UCSD-AML1 (cell line): Measurements from ENCODE around the gene ELMO3.

Source experiments
- DNase-seq: peaks from one replicate; lab custom pipeline; 2025; ENCODE audit not compliant: unreplicated experiment; lab: John Stamatoyannopoulos, UW

ELMO3 gene

DNA sequence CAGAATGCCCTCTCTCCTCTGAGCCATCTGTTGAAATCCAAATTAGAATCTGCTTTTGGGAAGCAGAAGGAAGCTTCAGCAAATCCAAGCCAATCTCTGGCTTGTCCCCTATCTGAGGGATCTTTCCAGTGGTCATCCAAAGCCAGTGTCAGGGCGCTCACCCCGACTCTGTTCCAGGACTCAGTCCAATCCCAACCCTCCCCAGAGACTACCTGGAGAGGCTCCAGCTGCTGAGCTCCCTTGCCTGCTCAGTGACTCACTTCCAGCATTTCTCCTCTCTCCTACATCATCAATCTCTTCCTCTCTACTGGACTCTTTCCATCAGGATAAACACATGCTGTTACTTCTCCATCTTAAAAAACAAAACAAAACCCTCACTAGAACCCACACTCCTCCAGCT, 17.6 kb upstream of the ELMO3 start:
- DNase-seq = no peak

- DNase-seq = no peak
Observed at GRCh38 chr16:67182288-67182687, 16.6 kb upstream of the ELMO3 start.

DNA sequence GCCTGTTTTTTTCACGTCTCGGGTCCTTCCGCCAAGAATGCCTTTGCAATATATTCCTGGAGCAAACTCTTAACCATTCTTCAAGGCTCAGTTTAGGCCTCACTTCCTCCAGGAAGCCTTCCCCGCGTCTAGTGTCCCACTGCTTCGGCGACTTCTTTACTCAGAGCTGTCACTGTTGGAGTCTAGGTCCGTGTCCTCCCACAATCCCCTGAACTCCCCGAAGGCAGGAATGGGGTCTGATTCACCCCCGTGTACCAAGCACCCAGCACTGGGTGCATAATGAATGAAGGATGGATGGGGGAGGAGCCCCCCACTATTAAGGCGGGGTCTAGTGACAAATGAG, 15.7 kb upstream of the ELMO3 start:
- DNase-seq = no peak

GRCh38 chr16:67183627-67184452, 15.1 kb upstream of the ELMO3 start, which contains the start of gene MATCAP1:
Gene MATCAP1, minus strand, starts transcription at chr16:67183963. Its CDS starts 3,353 bp downstream, at chr16:67180610.
- DNase-seq = peak; percentile 94

GRCh38 chr16:67184453-67184994, 14.4 kb upstream of the ELMO3 start:
- DNase-seq = no peak

GRCh38 chr16:67184995-67185650, 13.8 kb upstream of the ELMO3 start:
- peak; percentile 83 for DNase-seq

- DNase-seq = no peak
Observed at GRCh38 chr16:67185651-67186134, 13.2 kb upstream of the ELMO3 start.

DNA sequence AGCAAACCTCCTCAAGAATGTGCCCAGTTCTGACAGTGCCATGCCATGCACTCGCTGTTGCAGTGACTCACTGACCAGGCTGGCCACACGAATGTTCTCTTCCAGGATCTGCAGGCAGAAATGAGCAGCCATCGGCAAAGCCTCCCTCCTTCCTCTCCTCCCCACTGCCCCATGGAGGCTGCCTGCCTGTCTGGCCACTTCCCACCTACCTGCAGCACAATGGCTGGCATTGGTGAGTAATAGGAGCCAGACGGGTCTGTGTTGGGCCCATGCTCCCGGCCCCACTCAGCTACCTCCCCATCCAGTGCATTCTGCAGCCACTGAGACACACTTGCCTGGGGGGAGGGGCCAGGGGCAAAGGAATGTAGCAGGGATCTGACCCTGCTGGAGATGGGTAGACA, 12.4 kb upstream of the ELMO3 start:
- no peak for DNase-seq

DNA sequence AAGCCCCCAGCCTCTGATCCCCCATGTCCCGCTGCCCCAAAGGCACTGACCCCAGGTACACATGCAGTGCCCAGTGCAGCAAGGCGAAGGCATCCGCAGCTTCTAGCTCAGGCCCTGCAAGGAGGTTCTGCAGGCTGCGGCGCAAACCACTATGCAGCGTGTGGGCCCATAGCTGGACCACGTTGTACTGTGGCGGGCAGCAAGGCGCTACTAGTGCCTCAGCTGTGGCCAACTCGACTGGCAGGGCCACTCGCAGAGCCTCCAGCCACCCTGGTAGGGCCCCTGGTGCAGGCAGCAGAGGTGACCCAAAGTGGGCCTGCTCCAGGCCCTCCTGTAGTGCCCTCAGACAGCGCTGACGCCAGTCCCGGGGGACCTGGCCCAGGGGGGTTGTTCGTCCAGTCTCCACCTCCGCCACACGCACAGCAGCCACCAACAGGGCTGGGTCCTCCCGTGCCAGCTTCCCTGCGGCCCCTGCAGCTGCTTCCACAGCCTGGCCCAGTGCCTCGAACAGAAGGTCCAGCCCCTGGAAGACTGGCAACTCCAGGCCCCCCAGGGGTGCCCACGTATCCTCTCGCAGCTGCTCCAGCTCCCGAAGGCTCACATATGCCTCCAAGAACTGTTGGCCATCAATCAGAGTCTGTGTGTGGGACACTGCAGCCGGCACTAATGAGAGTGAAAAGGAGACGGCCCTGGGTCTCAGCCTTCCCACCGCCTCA, 11.6 kb upstream of the ELMO3 start:
- DNase-seq = no peak

GRCh38 chr16:67188323-67188722, 10.6 kb upstream of the ELMO3 start:
- DNase-seq = no peak

GRCh38 chr16:67188798-67189197, 10.1 kb upstream of the ELMO3 start:
- DNase-seq = no peak

GRCh38 chr16:67190041-67190440, 8.9 kb upstream of the ELMO3 start, which contains the start of gene EXOC3L1:
Gene EXOC3L1, minus strand, starts transcription at chr16:67190136. Its CDS starts 460 bp downstream, at chr16:67189676.
- peak; percentile 49 for DNase-seq

- no peak for DNase-seq
Observed at GRCh38 chr16:67190448-67191399, 8.2 kb upstream of the ELMO3 start.

- no peak for DNase-seq
Observed at GRCh38 chr16:67191411-67191994, 7.4 kb upstream of the ELMO3 start.

DNA sequence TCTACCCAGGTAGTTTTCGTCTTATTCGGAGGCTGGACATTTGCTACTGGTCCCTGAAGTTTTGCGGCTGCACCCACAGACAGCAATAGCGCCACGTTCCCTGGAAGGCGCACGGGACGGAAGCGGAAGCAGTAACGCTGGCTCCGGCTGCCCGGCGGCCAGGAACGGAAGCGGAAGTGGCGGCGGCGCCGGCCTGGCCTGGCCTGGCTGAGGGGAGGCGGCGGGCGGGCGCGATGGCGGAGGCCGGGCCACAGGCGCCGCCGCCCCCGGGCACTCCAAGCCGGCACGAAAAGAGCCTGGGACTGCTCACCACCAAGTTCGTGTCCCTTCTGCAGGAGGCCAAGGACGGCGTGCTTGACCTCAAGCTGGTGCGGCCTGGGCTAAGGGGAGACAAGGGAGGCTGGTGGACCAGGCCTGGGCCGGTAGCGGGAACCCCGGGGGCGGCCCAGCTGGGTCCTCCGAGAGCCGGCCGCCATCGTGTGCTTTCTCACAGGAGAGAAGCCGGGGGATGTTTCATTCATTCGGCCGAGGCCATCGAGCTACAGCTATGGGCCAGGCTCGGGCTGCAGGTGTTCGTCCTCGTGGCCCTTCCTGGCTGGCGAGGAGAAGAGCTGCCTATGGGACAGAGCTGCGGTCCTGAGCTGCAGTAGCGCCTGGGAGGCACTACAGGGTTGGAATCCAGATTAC, 6.8 kb upstream of the ELMO3 start, which contains the start of gene E2F4:
Gene E2F4 (plus strand): TSS at position 161 of the 687 bp plus-strand sequence. CDS start 73 bp downstream, at position 234.
- peak; percentile 92 for DNase-seq

DNA sequence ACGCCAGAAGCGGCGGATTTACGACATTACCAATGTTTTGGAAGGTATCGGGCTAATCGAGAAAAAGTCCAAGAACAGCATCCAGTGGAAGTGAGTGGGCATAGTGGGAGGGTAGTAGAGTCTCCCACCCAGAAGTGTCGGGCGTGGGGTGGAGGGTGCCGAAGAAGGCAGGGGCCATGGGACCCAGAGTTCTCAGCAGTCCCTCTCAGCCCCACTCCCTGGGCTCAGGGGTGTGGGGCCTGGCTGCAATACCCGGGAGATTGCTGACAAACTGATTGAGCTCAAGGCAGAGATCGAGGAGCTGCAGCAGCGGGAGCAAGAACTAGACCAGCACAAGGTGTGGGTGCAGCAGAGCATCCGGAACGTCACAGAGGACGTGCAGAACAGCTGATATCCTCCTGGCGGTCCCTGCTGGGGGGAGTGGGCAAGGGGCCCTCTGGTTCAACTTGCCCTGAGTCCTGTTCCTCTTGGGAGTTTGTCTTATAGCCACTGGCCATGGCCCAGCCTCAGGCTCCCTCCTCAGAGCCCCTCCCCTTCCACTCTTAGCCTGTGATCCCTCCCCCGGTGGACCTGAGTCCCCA, 6.1 kb upstream of the ELMO3 start:
- DNase-seq = no peak

DNA sequence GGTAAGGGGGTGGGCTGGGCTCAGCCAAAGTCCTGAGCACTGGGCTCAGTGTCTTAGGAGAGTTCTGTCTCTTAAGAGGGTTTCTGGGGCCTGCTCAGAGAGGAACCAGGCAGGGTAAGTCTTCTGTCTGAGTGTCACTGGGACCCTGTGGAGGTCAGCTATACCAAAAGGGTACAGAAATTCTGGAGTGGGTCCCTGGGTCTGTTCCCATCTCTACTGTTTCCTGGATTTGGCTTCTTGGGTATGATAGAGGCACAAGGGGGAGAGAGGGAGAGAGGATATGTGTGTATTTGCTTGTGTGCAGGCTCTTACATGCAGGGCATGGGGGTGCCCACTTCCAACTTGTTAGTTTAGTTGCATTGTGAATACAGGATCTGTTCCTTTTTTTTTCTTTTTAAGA, 5.4 kb upstream of the ELMO3 start:
- DNase-seq = no peak

DNA sequence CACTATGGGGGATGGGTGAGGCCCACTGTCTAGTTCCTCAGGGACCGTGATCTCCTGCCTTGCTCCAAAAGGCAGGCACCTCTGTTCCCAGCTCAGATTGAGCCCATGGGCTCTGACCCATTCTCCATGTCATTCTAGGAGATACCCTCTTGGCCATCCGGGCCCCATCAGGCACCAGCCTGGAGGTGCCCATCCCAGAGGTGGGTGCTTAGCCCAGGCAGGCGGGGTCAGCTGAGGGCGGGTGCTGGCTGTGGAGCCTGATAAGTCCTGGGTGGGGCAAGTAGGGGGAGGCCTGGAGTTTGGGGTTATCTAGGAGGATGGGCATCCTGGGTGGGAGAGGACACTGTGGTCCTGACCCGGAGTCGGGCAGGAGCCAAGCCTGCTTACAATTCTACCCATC, 4.7 kb upstream of the ELMO3 start:
- no peak for DNase-seq

GRCh38 chr16:67195676-67196075, 3.3 kb upstream of the ELMO3 start:
- DNase-seq = no peak
